Tibial nerve (tissue), 4 donors: ENCODE measurements around the gene MAML2. TPM values are rescaled to one million over a fixed set of nuclear protein-coding genes. Genes with fewer than 3 reads are reported as not detected.

Experiments used
- DNase-seq, 2 donors: peaks; one replicate each; pipeline ENCODE4 v3.0.0-alpha.2; 2019; ENCODE audit warnings: low spot score in 2 of 2
- H3K27ac ChIP-seq, 4 donors: fragments of 200-600 bp; sonication (generic) in 3 of 4; one replicate each; pipeline ENCODE4 v1.5.1; 2017 to 2019; ENCODE audit warnings: mild to moderate bottlenecking in 1 of 4
- H3K27me3 ChIP-seq, 2 donors: fragments of 200-600 bp; sonication (generic) in 1 of 2; one replicate each; pipeline versions ENCODE4 v1.5.1 to v1.6.0; 2017 to 2019
- H3K36me3 ChIP-seq, 3 donors: fragments of 200-600 bp; sonication (generic); one replicate each; pipeline ENCODE4 v1.5.1; 2018 to 2019
- H3K4me1 ChIP-seq, 4 donors: fragments of 200-600 bp; sonication (generic) in 3 of 4; one replicate each; pipeline ENCODE4 v1.5.1; 2017 to 2019
- H3K4me3 ChIP-seq, 4 donors: fragments of 200-600 bp; sonication (generic) in 3 of 4; one replicate each; pipeline ENCODE4 v1.5.1; 2017 to 2019; ENCODE audit warnings: mild to moderate bottlenecking in 1 of 4, moderate library complexity in 1 of 4
- H3K9me3 ChIP-seq, 4 donors: fragments of 200-600 bp; sonication (generic) in 3 of 4; one replicate each; pipeline ENCODE4 v1.5.1; 2017 to 2019
- EP300 ChIP-seq, 2 donors: sonication (generic); formaldehyde crosslinking; IDR thresholded peaks; one replicate each; pipeline ENCODE4 v1.6.1; 2017; ENCODE audit warnings: antibody characterized with exemption in 2 of 2, mild to moderate bottlenecking in 1 of 2
- POLR2A ChIP-seq, 2 donors: fragments of 450-650 bp; IDR thresholded peaks; one replicate each; pipeline ENCODE4 v1.6.1; 2017; ENCODE audit warnings: antibody characterized with exemption in 2 of 2, mild to moderate bottlenecking in 2 of 2, moderate library complexity in 2 of 2
- WGBS, 2 donors: methylation state at CpG; one replicate each; pipeline ENCODE4 v1.1.5; 2018; 5-methylcytosine and 5-hydroxymethylcytosine counted together
- total RNA-seq, 4 donors: library from RNA; depleted of rRNA; stranded (reverse); fragments of >200 nt; gene quantifications; one replicate each; pipeline ENCODE4 v1.1.0, GENCODE V29; 2016
- TF ChIP-seq, protein P1 (sequence below), 5 experiments: fragments of 200-600 bp in 3 of 5; fragments of 450-650 bp in 2 of 5; sonication (generic) in 3 of 5; IDR thresholded peaks; one replicate each; pipeline ENCODE4 v1.5.1; 2016 to 2019; ENCODE audit warnings: antibody characterized with exemption in 5 of 5, mild to moderate bottlenecking in 3 of 5, moderate library complexity in 2 of 5

Gene MAML2
- total RNA-seq, 4 donors from 2014 or later: 20.5 to 38.4 (median 27.9) TPM

DNA sequence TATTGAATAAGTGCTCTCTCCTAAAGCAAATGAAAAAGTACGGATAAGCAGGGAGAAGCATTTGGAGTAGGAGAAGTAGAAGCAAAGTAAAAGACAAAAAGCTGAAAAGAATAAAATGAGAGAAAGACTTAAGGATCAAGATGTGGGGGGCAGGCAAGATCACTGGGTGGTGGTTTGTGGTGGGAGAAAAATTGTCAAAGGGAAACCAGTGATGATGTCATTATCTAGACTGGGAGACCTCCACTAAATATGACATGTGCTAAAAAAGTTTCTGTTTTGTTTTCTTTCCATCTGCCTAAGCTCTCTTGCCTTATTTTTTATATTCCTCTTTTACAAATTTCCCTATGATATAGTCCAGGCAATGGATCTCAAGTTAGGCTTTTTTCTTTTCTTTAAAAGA is 14.8 kb upstream of the MAML2 start:
- 92% methylated on average over 1 of the region's 1 CpG for WGBS, 2 donors
- no peaks in the 10 kb centered on the region for H3K9me3 ChIP-seq
- no peak for DNase-seq
- H3K4me3 ChIP-seq: no peak overlapping the region
- no peak overlapping the region for H3K27ac ChIP-seq
- no peaks in the 10 kb centered on the region for H3K27me3 ChIP-seq
- no peaks in the 10 kb centered on the region for H3K4me1 ChIP-seq
- peaks cover 0 to 69% (median 0%) of the 10 kb centered on the region in 3 donors for H3K36me3 ChIP-seq
- TF ChIP-seq POLR2A (IDR thresholded peaks at IDR 0.05) (no peak), EP300 (IDR thresholded peaks at IDR 0.05) (no peak)
- TF ChIP-seq, protein P1, sequence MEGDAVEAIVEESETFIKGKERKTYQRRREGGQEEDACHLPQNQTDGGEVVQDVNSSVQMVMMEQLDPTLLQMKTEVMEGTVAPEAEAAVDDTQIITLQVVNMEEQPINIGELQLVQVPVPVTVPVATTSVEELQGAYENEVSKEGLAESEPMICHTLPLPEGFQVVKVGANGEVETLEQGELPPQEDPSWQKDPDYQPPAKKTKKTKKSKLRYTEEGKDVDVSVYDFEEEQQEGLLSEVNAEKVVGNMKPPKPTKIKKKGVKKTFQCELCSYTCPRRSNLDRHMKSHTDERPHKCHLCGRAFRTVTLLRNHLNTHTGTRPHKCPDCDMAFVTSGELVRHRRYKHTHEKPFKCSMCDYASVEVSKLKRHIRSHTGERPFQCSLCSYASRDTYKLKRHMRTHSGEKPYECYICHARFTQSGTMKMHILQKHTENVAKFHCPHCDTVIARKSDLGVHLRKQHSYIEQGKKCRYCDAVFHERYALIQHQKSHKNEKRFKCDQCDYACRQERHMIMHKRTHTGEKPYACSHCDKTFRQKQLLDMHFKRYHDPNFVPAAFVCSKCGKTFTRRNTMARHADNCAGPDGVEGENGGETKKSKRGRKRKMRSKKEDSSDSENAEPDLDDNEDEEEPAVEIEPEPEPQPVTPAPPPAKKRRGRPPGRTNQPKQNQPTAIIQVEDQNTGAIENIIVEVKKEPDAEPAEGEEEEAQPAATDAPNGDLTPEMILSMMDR (IDR thresholded peaks at IDR 0.05): no peak

DNA sequence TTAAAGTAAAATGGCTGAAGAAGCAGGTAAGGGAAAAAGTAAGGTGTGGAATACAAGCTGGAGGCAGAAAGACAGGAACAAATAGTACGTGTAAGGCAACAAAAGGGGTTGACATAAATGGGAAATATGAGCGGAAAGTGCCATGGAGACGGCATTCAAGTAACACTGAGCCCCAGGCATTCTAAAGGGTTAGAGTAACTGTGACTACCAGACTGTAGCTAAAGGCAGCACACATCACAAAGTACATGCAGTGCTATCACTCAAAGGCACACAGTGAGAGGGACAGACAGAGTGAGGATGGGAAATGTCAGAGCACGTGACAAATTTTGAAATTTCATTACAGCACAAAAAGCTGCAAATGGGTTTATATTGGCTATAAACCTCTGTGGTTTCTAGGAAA is 13.9 kb upstream of the MAML2 start:
- no peaks in the 10 kb centered on the region for H3K9me3 ChIP-seq
- TF ChIP-seq EP300 (IDR thresholded peaks at IDR 0.05): no peak
- TF ChIP-seq POLR2A (IDR thresholded peaks at IDR 0.05): no peak
- TF ChIP-seq, protein P1 (IDR thresholded peaks at IDR 0.05): no peak
- H3K4me3 ChIP-seq: no peak overlapping the region
- no peaks in the 10 kb centered on the region for H3K27me3 ChIP-seq
- no peaks in the 10 kb centered on the region for H3K4me1 ChIP-seq
- peaks cover 0 to 78% (median 0%) of the 10 kb centered on the region in 3 donors for H3K36me3 ChIP-seq
- 91 to 93% methylated on average over 4 of the region's 4 CpGs for WGBS, 2 donors
- H3K27ac ChIP-seq: no peak overlapping the region
- no peak for DNase-seq

DNA sequence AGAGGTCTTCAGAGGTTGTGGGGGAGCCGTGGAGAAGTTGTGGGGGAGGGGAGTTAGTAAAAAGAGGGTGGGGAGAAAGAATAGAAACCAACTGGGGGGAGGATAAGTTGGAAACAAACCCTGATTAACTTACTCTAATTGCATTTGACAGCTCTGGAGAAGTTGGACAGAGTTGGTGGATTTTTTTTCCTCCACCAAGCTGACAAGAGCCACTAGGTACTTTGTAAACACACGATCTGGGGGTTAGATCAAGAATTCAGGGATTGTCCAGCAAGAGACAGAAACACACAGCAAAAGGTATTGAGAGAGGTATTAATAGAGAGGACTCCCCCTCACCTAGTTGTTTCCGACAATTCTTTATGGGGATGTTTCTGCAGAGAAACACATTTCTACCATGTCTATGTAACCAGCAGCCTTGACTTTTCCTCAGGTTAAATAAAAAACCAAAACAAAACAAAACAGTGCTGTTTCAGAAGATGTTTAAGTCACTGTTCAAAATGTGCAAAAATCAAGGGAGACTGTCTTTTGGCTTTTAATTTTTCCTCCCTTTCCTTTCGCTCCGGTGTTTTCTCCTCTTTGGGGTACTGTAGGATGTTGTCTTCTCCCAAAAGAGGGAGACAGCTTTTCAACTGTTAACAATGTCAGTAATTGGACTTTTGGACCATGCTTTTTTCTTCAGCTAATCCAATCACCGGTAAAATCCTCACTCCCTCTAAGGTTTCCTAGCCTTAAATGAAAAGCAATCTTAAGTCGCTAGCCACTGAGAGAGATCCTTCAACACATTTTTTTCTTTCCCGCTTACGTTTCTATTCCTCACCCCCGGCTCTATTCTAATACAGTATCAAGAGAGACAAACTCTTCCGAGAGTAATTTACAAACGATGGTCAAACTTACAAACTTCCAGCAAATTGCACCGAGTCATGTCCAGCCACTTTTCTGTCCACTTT is 708 bp downstream of the MAML2 start:
- no peaks in the 10 kb centered on the region for H3K9me3 ChIP-seq
- WGBS, 2 donors: 0 to 1% methylated on average over 13 of the region's 13 CpGs
- peak overlapping the region; percentile 83 to 93 (median 88) for H3K27ac ChIP-seq
- no peak for TF ChIP-seq EP300 (IDR thresholded peaks at IDR 0.05)
- TF ChIP-seq, protein P1 (IDR thresholded peaks at IDR 0.05): no peak
- no peaks in the 10 kb centered on the region for H3K36me3 ChIP-seq
- H3K27me3 ChIP-seq: no peaks in the 10 kb centered on the region
- H3K4me1 ChIP-seq: peaks cover 0 to 47% (median 35%) of the 10 kb centered on the region in 4 donors
- H3K4me3 ChIP-seq: peak overlapping the region; percentile 53 to 70 (median 60)
- no peak for DNase-seq

DNA sequence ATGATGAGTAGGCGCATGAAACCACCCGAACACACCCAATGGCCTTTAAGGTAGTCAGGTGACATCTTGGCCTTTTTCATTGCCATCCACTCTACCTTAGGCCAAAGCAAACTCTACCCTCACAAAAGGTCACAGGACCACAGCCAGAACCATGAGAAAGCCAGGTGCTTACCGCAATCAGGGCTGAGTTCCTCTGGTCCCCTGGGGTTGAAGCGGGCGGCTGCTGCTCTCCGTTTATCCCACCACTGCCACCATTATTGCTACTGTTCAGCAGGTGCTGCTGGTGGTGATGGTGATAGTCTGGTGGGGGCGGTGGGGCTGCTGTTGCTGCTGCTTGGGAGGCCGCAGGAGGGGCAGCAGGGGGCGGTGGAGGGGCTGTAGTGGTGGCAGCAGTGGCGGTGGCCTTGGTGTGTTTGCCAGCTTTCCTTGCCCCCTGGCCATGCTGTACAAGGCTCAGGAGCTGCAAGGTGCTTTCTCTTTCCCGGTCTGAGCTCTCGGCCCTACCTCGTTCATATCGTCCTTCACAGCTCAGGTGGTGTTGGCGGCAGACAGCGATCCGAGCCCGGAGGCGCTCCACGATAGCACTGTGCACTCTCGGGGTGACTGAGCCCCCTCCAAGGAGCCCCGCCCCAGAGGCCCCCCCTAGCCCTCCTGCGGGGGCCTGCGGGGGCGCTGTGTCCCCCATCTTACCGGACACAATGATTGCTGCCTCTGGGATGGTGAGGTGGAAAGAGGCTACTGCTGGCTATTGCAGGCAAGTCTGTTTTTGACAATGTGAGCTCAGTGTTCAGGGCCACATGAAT is 1.6 kb downstream of the MAML2 start:
- H3K4me1 ChIP-seq: peaks cover 0 to 56% (median 37%) of the 10 kb centered on the region in 4 donors
- 26 to 30% methylated on average over 12 to 23 of the region's 26 CpGs for WGBS, 2 donors
- no peaks in the 10 kb centered on the region for H3K36me3 ChIP-seq
- H3K27me3 ChIP-seq: no peaks in the 10 kb centered on the region
- TF ChIP-seq, protein P1 (IDR thresholded peaks at IDR 0.05): peak; percentile 24 to 58 (median 43)
- TF ChIP-seq POLR2A (IDR thresholded peaks at IDR 0.05) (peak in 1 of 2 donors; percentile 22), EP300 (IDR thresholded peaks at IDR 0.05) (peak in 1 of 2 donors; percentile 61)
- H3K9me3 ChIP-seq: no peaks in the 10 kb centered on the region
- peak in 1 of 2 donors; percentile 49 for DNase-seq
- H3K4me3 ChIP-seq: peak overlapping the region; percentile 53 to 70 (median 60)
- peak overlapping the region; percentile 83 to 93 (median 88) for H3K27ac ChIP-seq
